ENCODE results near the gene ADAM33. TPM values are rescaled to one million over a fixed set of nuclear protein-coding genes. Genes with fewer than 3 reads are reported as not detected.

Gene ADAM33
- total and polyA plus RNA-seq, 2 of the 8 experiments (the other 6 are each of a cell fraction or from before 2014, with no cell fraction given) = 4.2 to 6.0 TPM

- TF ChIP-seq KDM5A (IDR thresholded peaks at IDR 0.05; ENCODE audit: low read length) (no peak), MAFK (IDR thresholded peaks at IDR 0.05; ENCODE audit: low read depth, low read length) (no peak), NRF1 (IDR thresholded peaks at IDR 0.05; ENCODE audit: low read depth, low read length) (no peak), JUN (IDR thresholded peaks at IDR 0.05; ENCODE audit: low read depth, low read length) (no peak), RFX5 (IDR thresholded peaks at IDR 0.05; ENCODE audit: borderline replicate concordance, low read depth, low read length) (no peak), SIRT6 (IDR thresholded peaks at IDR 0.05; ENCODE audit: low read length) (no peak), ASH2L (IDR thresholded peaks at IDR 0.05; ENCODE audit: low read length) (no peak), CHD1 (IDR thresholded peaks at IDR 0.05; ENCODE audit: low read depth, low read length) (no peak), CBX5 (IDR thresholded peaks at IDR 0.05; ENCODE audit: low read depth, low read length) (no peak), ZNF274 (IDR thresholded peaks at IDR 0.05; ENCODE audit: borderline replicate concordance, extremely low read depth, low read length) (no peak), NANOG (IDR thresholded peaks at IDR 0.05; ENCODE audit: insufficient read depth, low read depth, low read length, poor library complexity, severe bottlenecking) (no peak)
These were observed 19.5 kb upstream of the ADAM33 start (continued) for GRCh38 chr20:3701061-3701998.

All from H1 (cell line).